Glomerular endothelial cell (primary cell): ENCODE data around the gene ZNF771. TPM values are rescaled to one million over a fixed set of nuclear protein-coding genes. Genes with fewer than 3 reads are reported as not detected.
"Not testable (repeated sequence)": the region's sequence is repeated elsewhere in the genome, so short reads cannot be mapped to it uniquely, and the experiment has no call there.

Experiments used
- DNase-seq: peaks from one replicate; pipeline ENCODE4 v3.0.0-alpha.2; 2011; ENCODE audit warnings: low read depth, low spot score; ENCODE audit errors: extremely low read depth
- total RNA-seq: library from RNA; depleted of rRNA; stranded (reverse); fragments of >200 nt; gene quantifications from 2 replicates; pipeline ENCODE4 v1.2.3, GENCODE V29; 2015

The ZNF771 gene
- total RNA-seq, 1 donor from 2014 or later, result 19.0 TPM

- peak; percentile 91 for DNase-seq
These were observed 22.4 kb downstream of the ZNF771 start, which contains the start of gene DCTPP1 for GRCh38 chr16:30429678-30430427. Gene DCTPP1, minus strand, starts transcription at chr16:30430030. Its CDS starts 50 bp downstream, at chr16:30429980.

GRCh38 chr16:30430428-30430970, 23.1 kb downstream of the ZNF771 start:
- no peak for DNase-seq

GRCh38 chr16:30434852-30435251, 27.4 kb downstream of the ZNF771 start:
- DNase-seq, result no peak

- DNase-seq, result no peak
These were observed 30.2 kb downstream of the ZNF771 start for GRCh38 chr16:30437511-30438046.

GRCh38 chr16:30438835-30439234, 31.4 kb downstream of the ZNF771 start:
- DNase-seq, result no peak

- no peak for DNase-seq
These were observed 32.4 kb downstream of the ZNF771 start for GRCh38 chr16:30439720-30440348.

- DNase-seq, result no peak
These were observed 36.2 kb downstream of the ZNF771 start for GRCh38 chr16:30443631-30444030.

- no peak for DNase-seq
These were observed 37.1 kb downstream of the ZNF771 start for GRCh38 chr16:30444231-30445148.

GRCh38 chr16:30445149-30445407, 37.7 kb downstream of the ZNF771 start:
- DNase-seq, result no peak

GRCh38 chr16:30445408-30446202, 38.2 kb downstream of the ZNF771 start, which contains the start of gene SEPHS2:
Gene SEPHS2, minus strand, starts transcription at chr16:30445874. Its CDS starts 147 bp downstream, at chr16:30445727.
- peak; percentile 94 for DNase-seq

GRCh38 chr16:30446203-30446595, 38.8 kb downstream of the ZNF771 start:
- no peak for DNase-seq

- DNase-seq, result no peak
These were observed 40.3 kb downstream of the ZNF771 start for GRCh38 chr16:30447512-30448226.

GRCh38 chr16:30449116-30449435, 41.7 kb downstream of the ZNF771 start:
- no peak for DNase-seq

- DNase-seq, result not testable (repeated sequence)
These were observed 45.5 kb downstream of the ZNF771 start for GRCh38 chr16:30452709-30453580.

GRCh38 chr16:30456302-30456701, 48.9 kb downstream of the ZNF771 start:
- no peak for DNase-seq

GRCh38 chr16:30457256-30457655, 49.9 kb downstream of the ZNF771 start:
- no peak for DNase-seq

GRCh38 chr16:30457743-30458560, 50.5 kb downstream of the ZNF771 start:
- DNase-seq, result no peak
